HL-60 (cell line): Measurements from ENCODE around the gene SMOC2.
"Not testable (repeated sequence)": the region's sequence is repeated elsewhere in the genome, so short reads cannot be mapped to it uniquely, and the experiment has no call there.

ENCODE experiments used
- DNase-seq, 2 experiments: peaks; one replicate each; pipeline ENCODE4 v3.0.0-alpha.2; 2010 to 2020; ENCODE audit warnings: low read depth in 1 of 2, low spot score in 1 of 2
- H3K27ac ChIP-seq: fragments of 250-450 bp; sonication (Bioruptor Pico); replicated peaks from 2 replicates; pipeline ENCODE4 v1.5.1; 2020; ENCODE audit warnings: mild to moderate bottlenecking, moderate library complexity
- H3K27me3 ChIP-seq: fragments of 250-450 bp; sonication (Bioruptor Pico); 2 replicates; pipeline ENCODE4 v1.5.1; 2021; ENCODE audit warnings: mild to moderate bottlenecking, moderate library complexity; ENCODE audit not compliant: insufficient read depth, poor library complexity, severe bottlenecking
- H3K4me3 ChIP-seq: replicated peaks from 2 replicates; pipeline ENCODE4 v1.5.1; 2011; ENCODE audit warnings: mild to moderate bottlenecking, control low read depth, low read length; ENCODE audit not compliant: insufficient read depth
- GABPA ChIP-seq: IDR thresholded peaks from 2 replicates; pipeline ENCODE4 v1.6.1; 2012; ENCODE audit warnings: low read depth
- POLR2AphosphoS5 ChIP-seq: IDR thresholded peaks from 2 replicates; pipeline ENCODE4 v1.6.1; 2012; ENCODE audit warnings: low read depth
- SPI1 ChIP-seq: IDR thresholded peaks from 2 replicates; pipeline ENCODE4 v1.6.1; 2012; ENCODE audit warnings: low read depth, mild to moderate bottlenecking, borderline replicate concordance
- TF ChIP-seq, protein P1 (sequence below): IDR thresholded peaks from one replicate; pipeline ENCODE4 v1.5.1; 2011; ENCODE audit warnings: low read length, control low read depth, inconsistent platforms; ENCODE audit not compliant: insufficient read depth
- TF ChIP-seq, protein P2 (sequence below): IDR thresholded peaks from 2 replicates; pipeline ENCODE4 v1.6.1; 2012; ENCODE audit warnings: low read depth; ENCODE audit not compliant: insufficient replicate concordance

SMOC2 gene

GRCh38 chr6:168609026-168609685, 168.2 kb downstream of the SMOC2 start:
- Histone ChIP-seq H3K27me3 (no peaks in the 10 kb centered on the region), H3K4me3 (no peak overlapping the region), H3K27ac (no peak overlapping the region)
- TF ChIP-seq, protein P1, sequence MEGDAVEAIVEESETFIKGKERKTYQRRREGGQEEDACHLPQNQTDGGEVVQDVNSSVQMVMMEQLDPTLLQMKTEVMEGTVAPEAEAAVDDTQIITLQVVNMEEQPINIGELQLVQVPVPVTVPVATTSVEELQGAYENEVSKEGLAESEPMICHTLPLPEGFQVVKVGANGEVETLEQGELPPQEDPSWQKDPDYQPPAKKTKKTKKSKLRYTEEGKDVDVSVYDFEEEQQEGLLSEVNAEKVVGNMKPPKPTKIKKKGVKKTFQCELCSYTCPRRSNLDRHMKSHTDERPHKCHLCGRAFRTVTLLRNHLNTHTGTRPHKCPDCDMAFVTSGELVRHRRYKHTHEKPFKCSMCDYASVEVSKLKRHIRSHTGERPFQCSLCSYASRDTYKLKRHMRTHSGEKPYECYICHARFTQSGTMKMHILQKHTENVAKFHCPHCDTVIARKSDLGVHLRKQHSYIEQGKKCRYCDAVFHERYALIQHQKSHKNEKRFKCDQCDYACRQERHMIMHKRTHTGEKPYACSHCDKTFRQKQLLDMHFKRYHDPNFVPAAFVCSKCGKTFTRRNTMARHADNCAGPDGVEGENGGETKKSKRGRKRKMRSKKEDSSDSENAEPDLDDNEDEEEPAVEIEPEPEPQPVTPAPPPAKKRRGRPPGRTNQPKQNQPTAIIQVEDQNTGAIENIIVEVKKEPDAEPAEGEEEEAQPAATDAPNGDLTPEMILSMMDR = no peak
- TF ChIP-seq GABPA = no peak
- TF ChIP-seq POLR2AphosphoS5 = no peak
- DNase-seq = no peak

- TF ChIP-seq, protein P1 = no peak
- TF ChIP-seq, protein P2, sequence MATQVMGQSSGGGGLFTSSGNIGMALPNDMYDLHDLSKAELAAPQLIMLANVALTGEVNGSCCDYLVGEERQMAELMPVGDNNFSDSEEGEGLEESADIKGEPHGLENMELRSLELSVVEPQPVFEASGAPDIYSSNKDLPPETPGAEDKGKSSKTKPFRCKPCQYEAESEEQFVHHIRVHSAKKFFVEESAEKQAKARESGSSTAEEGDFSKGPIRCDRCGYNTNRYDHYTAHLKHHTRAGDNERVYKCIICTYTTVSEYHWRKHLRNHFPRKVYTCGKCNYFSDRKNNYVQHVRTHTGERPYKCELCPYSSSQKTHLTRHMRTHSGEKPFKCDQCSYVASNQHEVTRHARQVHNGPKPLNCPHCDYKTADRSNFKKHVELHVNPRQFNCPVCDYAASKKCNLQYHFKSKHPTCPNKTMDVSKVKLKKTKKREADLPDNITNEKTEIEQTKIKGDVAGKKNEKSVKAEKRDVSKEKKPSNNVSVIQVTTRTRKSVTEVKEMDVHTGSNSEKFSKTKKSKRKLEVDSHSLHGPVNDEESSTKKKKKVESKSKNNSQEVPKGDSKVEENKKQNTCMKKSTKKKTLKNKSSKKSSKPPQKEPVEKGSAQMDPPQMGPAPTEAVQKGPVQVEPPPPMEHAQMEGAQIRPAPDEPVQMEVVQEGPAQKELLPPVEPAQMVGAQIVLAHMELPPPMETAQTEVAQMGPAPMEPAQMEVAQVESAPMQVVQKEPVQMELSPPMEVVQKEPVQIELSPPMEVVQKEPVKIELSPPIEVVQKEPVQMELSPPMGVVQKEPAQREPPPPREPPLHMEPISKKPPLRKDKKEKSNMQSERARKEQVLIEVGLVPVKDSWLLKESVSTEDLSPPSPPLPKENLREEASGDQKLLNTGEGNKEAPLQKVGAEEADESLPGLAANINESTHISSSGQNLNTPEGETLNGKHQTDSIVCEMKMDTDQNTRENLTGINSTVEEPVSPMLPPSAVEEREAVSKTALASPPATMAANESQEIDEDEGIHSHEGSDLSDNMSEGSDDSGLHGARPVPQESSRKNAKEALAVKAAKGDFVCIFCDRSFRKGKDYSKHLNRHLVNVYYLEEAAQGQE = no peak
- TF ChIP-seq POLR2AphosphoS5 (no peak), GABPA (no peak)
- Histone ChIP-seq H3K27ac (no peak overlapping the region), H3K27me3 (no peaks in the 10 kb centered on the region), H3K4me3 (no peak overlapping the region)
- no peak for DNase-seq
Observed at GRCh38 chr6:168609914-168610490, 169.0 kb downstream of the SMOC2 start.

GRCh38 chr6:168610966-168611365, 170.0 kb downstream of the SMOC2 start:
- DNase-seq, H3K4me3 ChIP-seq, H3K27me3 ChIP-seq, H3K27ac ChIP-seq: not testable (repeated sequence)

- Histone ChIP-seq H3K4me3 (no peak overlapping the region), H3K27me3 (no peaks in the 10 kb centered on the region), H3K27ac (no peak overlapping the region)
- no peak for DNase-seq
- TF ChIP-seq, protein P1 = no peak
- TF ChIP-seq, protein P2 = no peak
- TF ChIP-seq SPI1 (no peak), GABPA (no peak), POLR2AphosphoS5 (no peak)
Observed at GRCh38 chr6:168611691-168612090, 170.7 kb downstream of the SMOC2 start.
